Coronary artery (tissue), 2 donors: ENCODE results near the gene MS4A15.

Source experiments
- DNase-seq: peaks from one replicate; pipeline ENCODE4 v3.0.0-alpha.2; 2017; ENCODE audit warnings: low spot score
- H3K27ac ChIP-seq, 2 donors: fragments of 200-600 bp; sonication (generic); one replicate each; pipeline ENCODE4 v1.5.1; 2016 to 2019
- H3K4me3 ChIP-seq: fragments of 200-600 bp; sonication (generic); 2 replicates; pipeline ENCODE4 v1.5.1; 2016; ENCODE audit warnings: mild to moderate bottlenecking, moderate library complexity
- CTCF ChIP-seq: fragments of 200-600 bp; sonication (generic); IDR thresholded peaks from one replicate; pipeline ENCODE4 v1.5.1; 2019; ENCODE audit warnings: antibody characterized with exemption

MS4A15 gene

GRCh38 chr11:60798631-60799030 is 42.0 kb downstream of the MS4A15 start:
- Histone ChIP-seq H3K4me3 (no peak overlapping the region), H3K27ac (no peak overlapping the region)
- DNase-seq: no peak
- no peak for TF ChIP-seq CTCF

- Histone ChIP-seq H3K4me3 (no peak overlapping the region), H3K27ac (no peak overlapping the region)
- TF ChIP-seq CTCF: no peak
- no peak for DNase-seq
Observed at GRCh38 chr11:60801194-60801593, 44.5 kb downstream of the MS4A15 start.

- no peak for TF ChIP-seq CTCF
- Histone ChIP-seq H3K27ac (no peak overlapping the region), H3K4me3 (no peak overlapping the region)
- no peak for DNase-seq
Observed at GRCh38 chr11:60803273-60803936, 46.7 kb downstream of the MS4A15 start.

- no peak for TF ChIP-seq CTCF
- Histone ChIP-seq H3K4me3 (no peak overlapping the region), H3K27ac (no peak overlapping the region)
- DNase-seq: no peak
Observed at GRCh38 chr11:60809249-60809648, 52.6 kb downstream of the MS4A15 start.

- DNase-seq: no peak
- H3K27ac ChIP-seq: no peak overlapping the region
- no peak overlapping the region for H3K4me3 ChIP-seq
- TF ChIP-seq CTCF: no peak
Observed at GRCh38 chr11:60809691-60810090, 53.0 kb downstream of the MS4A15 start.

- no peak overlapping the region for H3K4me3 ChIP-seq
- no peak for DNase-seq
- no peak overlapping the region for H3K27ac ChIP-seq
- TF ChIP-seq CTCF: no peak
Observed at GRCh38 chr11:60810151-60810550, 53.5 kb downstream of the MS4A15 start.

GRCh38 chr11:60810569-60810968 is 53.9 kb downstream of the MS4A15 start:
- no peak for DNase-seq
- Histone ChIP-seq H3K4me3 (no peak overlapping the region), H3K27ac (no peak overlapping the region)
- no peak for TF ChIP-seq CTCF
